OCI-LY3 (cell line): Measurements from ENCODE around the gene PCDHGC5.

Experiments
- H2AFZ ChIP-seq: fragments of 200-600, 300-600 bp; shearing (Covaris generic); 2 replicates; pipeline ENCODE4 v1.6.0; 2014; ENCODE audit warnings: antibody characterized with exemption, low read depth, low read length
- H3K27ac ChIP-seq: fragments of 200-600, 300-600 bp; sonication (generic); 2 replicates; pipeline ENCODE4 v1.5.1; 2014; ENCODE audit warnings: mild to moderate bottlenecking, low read length, moderate library complexity, mixed read lengths
- H3K27me3 ChIP-seq: fragments of 200-600, 300-600 bp; sonication (generic); 2 replicates; pipeline ENCODE4 v1.6.1; 2014; ENCODE audit warnings: low read depth, low read length, mixed read lengths
- H3K36me3 ChIP-seq: fragments of 200-600, 300-600 bp; sonication (generic); replicated peaks from 2 replicates; pipeline ENCODE3; 2014; ENCODE audit warnings: low read depth, low read length, mixed read lengths
- H3K4me1 ChIP-seq: fragments of 300-600, 200-600 bp; sonication (generic); 2 replicates; pipeline ENCODE4 v1.6.1; 2014; ENCODE audit warnings: low read length, mixed read lengths
- H3K4me2 ChIP-seq: fragments of 200-600, 300-600 bp; sonication (generic); 2 replicates; pipeline ENCODE4 v1.6.1; 2014; ENCODE audit warnings: low read length, mixed read lengths
- H3K4me3 ChIP-seq: fragments of 300-600, 200-600 bp; sonication (generic); 2 replicates; pipeline ENCODE4 v1.5.1; 2014; ENCODE audit warnings: antibody characterized with exemption, mild to moderate bottlenecking, low read length, moderate library complexity
- H3K79me2 ChIP-seq: fragments of 300-600, 200-600 bp; shearing (Covaris generic); 2 replicates; pipeline ENCODE4 v1.6.1; 2014; ENCODE audit warnings: mild to moderate bottlenecking, low read length, mixed read lengths
- H3K9ac ChIP-seq: fragments of 300-600, 200-600 bp; shearing (Covaris generic); 2 replicates; pipeline ENCODE4 v1.6.0; 2014; ENCODE audit warnings: mild to moderate bottlenecking, low read length, moderate library complexity
- H3K9me3 ChIP-seq: fragments of 200-600, 300-600 bp; shearing (Covaris generic); 2 replicates; pipeline ENCODE4 v1.6.1; 2014; ENCODE audit warnings: low read length, mixed read lengths; ENCODE audit not compliant: insufficient read depth
- H4K20me1 ChIP-seq: fragments of 200-600, 300-600 bp; sonication (generic); 2 replicates; pipeline ENCODE4 v1.6.1; 2016; ENCODE audit warnings: low read length, mixed read lengths; ENCODE audit not compliant: insufficient read depth
- EZH2phosphoT487 ChIP-seq: fragments of 200-600 bp; shearing (Covaris generic); IDR thresholded peaks from 2 replicates; pipeline ENCODE4 v1.6.1; 2018; ENCODE audit warnings: antibody characterized with exemption, mixed run types, low read depth
- TF ChIP-seq, protein P1 (sequence below): fragments of 200-600, 300-600 bp; sonication (generic); IDR thresholded peaks from 2 replicates; pipeline ENCODE4 v1.5.1; 2014; ENCODE audit warnings: antibody characterized with exemption, low read length, low read depth

PCDHGC5 gene

GRCh38 chr5:141524604-141525597 is 36.0 kb downstream of the PCDHGC5 start:
- H3K4me2 ChIP-seq = no peak overlapping the region
- no peaks in the 10 kb centered on the region for H4K20me1 ChIP-seq
- no peaks in the 10 kb centered on the region for H3K4me1 ChIP-seq
- H3K9me3 ChIP-seq = no peaks in the 10 kb centered on the region
- no peak overlapping the region for H3K27ac ChIP-seq
- H3K4me3 ChIP-seq = no peak overlapping the region
- TF ChIP-seq EZH2phosphoT487 = no peak
- TF ChIP-seq, protein P1, sequence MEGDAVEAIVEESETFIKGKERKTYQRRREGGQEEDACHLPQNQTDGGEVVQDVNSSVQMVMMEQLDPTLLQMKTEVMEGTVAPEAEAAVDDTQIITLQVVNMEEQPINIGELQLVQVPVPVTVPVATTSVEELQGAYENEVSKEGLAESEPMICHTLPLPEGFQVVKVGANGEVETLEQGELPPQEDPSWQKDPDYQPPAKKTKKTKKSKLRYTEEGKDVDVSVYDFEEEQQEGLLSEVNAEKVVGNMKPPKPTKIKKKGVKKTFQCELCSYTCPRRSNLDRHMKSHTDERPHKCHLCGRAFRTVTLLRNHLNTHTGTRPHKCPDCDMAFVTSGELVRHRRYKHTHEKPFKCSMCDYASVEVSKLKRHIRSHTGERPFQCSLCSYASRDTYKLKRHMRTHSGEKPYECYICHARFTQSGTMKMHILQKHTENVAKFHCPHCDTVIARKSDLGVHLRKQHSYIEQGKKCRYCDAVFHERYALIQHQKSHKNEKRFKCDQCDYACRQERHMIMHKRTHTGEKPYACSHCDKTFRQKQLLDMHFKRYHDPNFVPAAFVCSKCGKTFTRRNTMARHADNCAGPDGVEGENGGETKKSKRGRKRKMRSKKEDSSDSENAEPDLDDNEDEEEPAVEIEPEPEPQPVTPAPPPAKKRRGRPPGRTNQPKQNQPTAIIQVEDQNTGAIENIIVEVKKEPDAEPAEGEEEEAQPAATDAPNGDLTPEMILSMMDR = peak; percentile 98
- no peaks in the 10 kb centered on the region for H3K27me3 ChIP-seq
- peaks cover 13% of the 10 kb centered on the region for H3K36me3 ChIP-seq
- no peaks in the 10 kb centered on the region for H3K79me2 ChIP-seq
- no peak overlapping the region for H2AFZ ChIP-seq
- no peak overlapping the region for H3K9ac ChIP-seq

- Histone ChIP-seq H3K4me1 (no peaks in the 10 kb centered on the region), H3K4me3 (no peak overlapping the region), H3K36me3 (peaks cover 13% of the 10 kb centered on the region), H3K79me2 (no peaks in the 10 kb centered on the region), H3K9ac (no peak overlapping the region), H4K20me1 (no peaks in the 10 kb centered on the region), H3K27ac (no peak overlapping the region), H3K4me2 (no peak overlapping the region), H3K9me3 (no peaks in the 10 kb centered on the region), H2AFZ (no peak overlapping the region), H3K27me3 (no peaks in the 10 kb centered on the region)
- TF ChIP-seq, protein P1 = no peak
- TF ChIP-seq EZH2phosphoT487 = no peak
Measured at GRCh38 chr5:141525653-141526052, 36.8 kb downstream of the PCDHGC5 start.

GRCh38 chr5:141527426-141527825 is 38.5 kb downstream of the PCDHGC5 start:
- no peaks in the 10 kb centered on the region for H3K27me3 ChIP-seq
- H3K4me2 ChIP-seq = no peak overlapping the region
- no peaks in the 10 kb centered on the region for H3K9me3 ChIP-seq
- no peak overlapping the region for H2AFZ ChIP-seq
- H3K4me3 ChIP-seq = no peak overlapping the region
- H3K27ac ChIP-seq = no peak overlapping the region
- TF ChIP-seq EZH2phosphoT487 = no peak
- TF ChIP-seq, protein P1 = no peak
- H3K36me3 ChIP-seq = peaks cover 11% of the 10 kb centered on the region
- no peaks in the 10 kb centered on the region for H3K4me1 ChIP-seq
- no peaks in the 10 kb centered on the region for H4K20me1 ChIP-seq
- H3K9ac ChIP-seq = no peak overlapping the region
- H3K79me2 ChIP-seq = no peaks in the 10 kb centered on the region

DNA sequence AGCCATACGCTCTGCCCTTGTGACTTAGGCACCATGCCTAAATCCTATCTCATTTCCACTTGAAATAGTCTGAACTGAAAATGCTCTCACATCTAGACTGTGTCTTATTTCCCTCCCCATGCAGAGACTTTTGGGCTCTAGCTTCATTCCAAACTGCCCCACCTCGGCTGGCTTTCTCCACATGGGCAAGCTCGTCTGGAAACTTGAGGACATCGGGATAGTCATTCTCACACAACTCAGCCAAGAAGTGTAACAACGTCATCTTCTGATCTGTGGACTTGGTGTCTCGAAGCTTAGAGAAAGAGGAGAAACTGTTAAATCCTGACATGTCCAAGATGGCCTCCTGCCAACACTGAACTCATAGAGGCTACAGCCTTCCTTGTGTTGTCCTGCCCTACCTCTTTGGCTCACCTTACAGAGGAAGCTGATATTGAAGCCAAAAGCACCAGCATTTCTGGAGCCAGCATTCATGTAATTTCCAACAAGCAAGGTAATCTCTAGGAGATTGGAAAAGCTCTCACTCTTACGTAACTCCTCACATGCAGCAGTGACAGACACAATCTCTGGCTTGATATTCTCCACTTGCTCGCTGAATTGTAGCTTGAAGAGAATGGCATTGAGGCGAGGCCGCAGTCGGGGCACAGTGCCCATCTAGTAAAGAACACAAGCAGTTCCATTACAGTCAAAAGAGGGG is 39.6 kb downstream of the PCDHGC5 start:
- TF ChIP-seq EZH2phosphoT487 = no peak
- TF ChIP-seq, protein P1 = no peak
- no peak overlapping the region for H3K4me3 ChIP-seq
- no peak overlapping the region for H3K9ac ChIP-seq
- H3K4me2 ChIP-seq = no peak overlapping the region
- H3K9me3 ChIP-seq = no peaks in the 10 kb centered on the region
- H2AFZ ChIP-seq = no peak overlapping the region
- H3K79me2 ChIP-seq = no peaks in the 10 kb centered on the region
- no peaks in the 10 kb centered on the region for H4K20me1 ChIP-seq
- peaks cover 11% of the 10 kb centered on the region for H3K36me3 ChIP-seq
- H3K27me3 ChIP-seq = no peaks in the 10 kb centered on the region
- H3K4me1 ChIP-seq = no peaks in the 10 kb centered on the region
- H3K27ac ChIP-seq = no peak overlapping the region
